ENCODE measurements around the gene HSPB9.
"Not testable (repeated sequence)": the region's sequence is repeated elsewhere in the genome, so short reads cannot be mapped to it uniquely, and the experiment has no call there.

The HSPB9 gene

DNA sequence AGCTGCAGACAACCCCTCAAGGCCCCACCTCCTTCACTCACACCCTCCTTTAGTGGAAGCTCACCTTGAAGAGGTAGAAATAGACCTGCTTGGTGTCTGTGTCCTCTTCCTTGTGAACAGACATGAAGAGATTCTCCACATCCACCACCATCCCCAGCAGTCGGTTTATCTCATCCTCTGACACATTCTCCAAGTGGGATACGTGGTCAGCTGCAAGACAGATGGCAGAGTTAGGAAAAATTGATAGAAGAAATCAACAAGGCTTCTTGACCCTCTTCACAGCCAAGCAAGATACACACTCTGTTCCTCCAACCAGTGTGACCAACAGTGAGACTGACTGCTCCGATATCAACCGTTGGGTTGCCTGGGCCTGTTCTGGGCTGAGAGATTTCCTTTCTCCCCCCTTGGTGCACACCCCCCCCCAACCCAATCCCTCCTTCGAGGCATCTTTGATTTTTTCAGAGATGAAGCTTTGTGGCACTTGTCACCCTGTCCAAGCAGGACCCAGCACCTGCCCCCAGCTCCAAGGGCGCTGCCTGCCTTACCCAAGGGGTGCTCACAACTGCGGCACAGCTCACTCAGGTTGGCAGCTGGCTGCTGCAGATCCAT lies 2.3 kb upstream of the HSPB9 start:
- DNase-seq (ENCODE audit: low read depth in 2 of 2), result no peak

GRCh38 chr17:42120770-42121769 lies 1.5 kb upstream of the HSPB9 start, which contains the start of gene KAT2A:
TSS of gene KAT2A (minus strand) at chr17:42121367. CDS start at chr17:42121304, 63 bp downstream.
- peak; percentile 42 to 62 for DNase-seq (ENCODE audit: low read depth in 2 of 2)

DNA sequence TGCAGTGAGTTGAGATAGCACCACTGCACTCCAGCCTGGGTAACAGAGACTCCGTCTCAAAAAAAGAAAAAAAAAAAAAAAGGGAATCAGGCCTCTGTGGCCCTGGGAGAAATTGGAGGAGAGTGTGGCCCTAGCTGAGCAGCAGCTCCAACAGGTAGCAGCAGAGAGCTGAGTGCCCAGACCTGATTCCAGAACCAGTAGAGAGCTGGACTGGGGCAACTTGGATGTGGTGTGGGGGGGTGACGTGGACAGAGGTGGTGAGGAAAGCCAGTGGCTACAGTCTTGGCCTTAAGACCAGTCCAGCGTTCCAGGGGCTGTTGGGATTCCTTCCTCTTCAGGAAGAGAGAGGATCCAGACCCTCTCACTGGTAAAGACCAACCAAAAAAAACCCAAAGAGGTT lies 1.7 kb downstream of the HSPB9 start:
- no peak for DNase-seq (ENCODE audit: low read depth in 2 of 2)

DNA sequence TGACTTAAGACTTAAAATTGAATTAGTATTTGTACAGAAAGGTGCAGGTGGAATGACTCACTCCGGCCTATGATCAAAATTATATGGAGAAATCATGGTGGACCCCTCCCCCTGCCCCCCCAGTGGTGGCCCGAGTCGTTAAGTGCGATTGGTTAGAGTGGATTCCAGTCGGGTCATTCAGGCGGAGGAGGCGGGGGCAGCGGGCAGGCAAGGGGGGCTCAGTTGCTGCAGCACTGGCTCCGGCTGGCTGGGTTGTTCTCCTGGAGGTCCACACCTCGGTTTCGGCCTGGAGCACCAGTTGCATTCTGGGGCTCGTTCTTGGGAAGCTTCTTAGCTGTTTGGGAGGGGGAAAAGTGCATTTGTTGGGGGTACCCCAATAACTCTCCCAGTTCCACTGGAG lies 3.0 kb downstream of the HSPB9 start:
- no peak for DNase-seq (ENCODE audit: low read depth in 2 of 2)

- DNase-seq (ENCODE audit: low read depth in 2 of 2), result no peak
Measured at GRCh38 chr17:42126836-42127235, 4.2 kb downstream of the HSPB9 start.

- DNase-seq (ENCODE audit: low read depth in 2 of 2), result no peak
Measured at GRCh38 chr17:42127414-42127813, 4.8 kb downstream of the HSPB9 start.

DNA sequence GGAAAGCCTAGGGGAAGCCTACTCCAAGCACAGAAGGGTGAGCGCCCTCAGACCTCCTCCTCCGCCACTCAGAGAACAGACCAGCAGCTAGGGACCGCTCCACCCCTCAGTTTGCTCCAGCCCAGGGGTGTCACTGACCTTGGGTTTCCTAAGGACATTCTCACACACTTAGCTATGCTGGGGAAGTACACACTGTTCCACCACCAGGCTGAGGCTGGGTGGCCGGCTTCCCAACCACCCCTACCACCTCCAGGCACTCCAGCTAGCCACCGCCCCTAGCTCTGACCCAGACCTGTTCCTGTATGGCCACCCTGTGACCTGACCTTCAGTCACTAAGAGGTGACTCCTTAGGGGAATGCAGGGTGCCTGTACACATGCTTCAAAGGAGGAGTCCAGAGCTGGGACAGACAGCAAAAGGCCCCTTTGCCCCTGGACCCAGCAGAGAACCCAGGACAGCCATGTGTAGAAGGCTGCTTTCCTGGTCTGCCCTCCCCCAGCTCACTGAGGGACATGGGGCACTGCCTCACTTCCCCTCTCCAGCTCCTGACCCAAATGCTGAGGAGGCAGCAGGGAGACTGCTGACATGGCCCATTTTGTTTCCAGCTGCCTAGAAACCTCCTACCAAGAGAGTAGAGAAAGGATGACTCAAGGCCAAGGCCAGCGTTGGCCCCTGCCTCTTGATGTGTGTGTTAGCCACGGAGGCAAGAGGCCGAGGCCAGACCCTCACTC lies 6.7 kb downstream of the HSPB9 start:
- no peak for DNase-seq (ENCODE audit: low read depth in 2 of 2)

DNA sequence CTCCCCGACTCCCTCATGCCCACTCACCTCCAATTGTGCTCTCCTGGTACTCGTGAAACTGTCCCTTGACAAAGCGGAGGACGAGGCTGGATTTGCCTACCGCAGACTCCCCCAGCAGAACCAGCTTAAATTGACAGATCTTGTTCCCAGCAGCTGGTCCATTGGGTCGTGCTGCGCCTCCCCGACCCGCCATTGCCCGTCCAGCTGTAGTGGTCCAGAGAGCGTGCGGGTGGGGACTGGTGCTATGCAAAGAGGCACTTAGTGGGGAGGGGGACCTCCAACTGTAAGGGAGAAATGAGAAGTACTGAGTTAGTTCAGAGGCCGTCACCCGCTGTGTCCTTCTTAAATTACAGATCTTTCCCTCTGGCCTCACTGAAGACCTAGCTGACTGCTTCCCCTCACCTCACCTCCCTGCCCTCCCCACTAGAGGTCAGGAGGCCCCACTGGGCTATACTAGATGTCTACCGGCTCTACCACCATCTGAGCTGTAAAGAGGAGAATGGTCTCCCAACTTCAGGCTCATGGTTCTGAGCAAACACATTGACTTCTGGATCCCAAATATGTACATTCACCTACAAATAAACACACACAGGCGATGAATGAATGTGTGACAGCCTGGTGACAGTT lies 7.8 kb downstream of the HSPB9 start:
- no peak for DNase-seq (ENCODE audit: low read depth in 2 of 2)

- DNase-seq (ENCODE audit: low read depth in 2 of 2), result no peak
Measured at GRCh38 chr17:42131232-42131631, 8.6 kb downstream of the HSPB9 start.

- no peak for DNase-seq (ENCODE audit: low read depth in 2 of 2)
Measured at GRCh38 chr17:42131981-42132432, 9.4 kb downstream of the HSPB9 start.

DNA sequence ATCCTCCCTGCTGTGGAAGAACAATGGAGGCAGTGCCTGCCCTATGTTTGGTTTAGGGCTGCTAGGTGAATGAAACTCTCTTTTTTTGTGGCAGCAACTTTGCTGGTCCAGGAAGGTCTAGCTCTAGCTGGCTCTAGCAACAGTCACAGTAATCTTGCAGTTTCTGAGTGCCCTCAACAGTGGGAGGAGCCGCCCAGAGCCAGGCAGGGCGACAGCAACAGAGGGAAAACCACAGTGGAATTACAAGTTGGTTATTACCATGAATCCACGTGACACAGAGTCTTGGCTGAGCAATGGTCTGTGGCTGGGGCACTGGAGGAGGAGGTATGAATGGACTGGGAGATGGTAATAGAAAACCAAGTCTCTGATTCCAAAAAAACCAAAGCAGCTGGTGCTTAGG lies 10.3 kb downstream of the HSPB9 start:
- DNase-seq (ENCODE audit: low read depth in 2 of 2), result no peak

- no peak for DNase-seq (ENCODE audit: low read depth in 2 of 2)
Measured at GRCh38 chr17:42133461-42134041, 10.9 kb downstream of the HSPB9 start.

- no peak for DNase-seq (ENCODE audit: low read depth in 2 of 2)
Measured at GRCh38 chr17:42135151-42135550, 12.5 kb downstream of the HSPB9 start.

DNA sequence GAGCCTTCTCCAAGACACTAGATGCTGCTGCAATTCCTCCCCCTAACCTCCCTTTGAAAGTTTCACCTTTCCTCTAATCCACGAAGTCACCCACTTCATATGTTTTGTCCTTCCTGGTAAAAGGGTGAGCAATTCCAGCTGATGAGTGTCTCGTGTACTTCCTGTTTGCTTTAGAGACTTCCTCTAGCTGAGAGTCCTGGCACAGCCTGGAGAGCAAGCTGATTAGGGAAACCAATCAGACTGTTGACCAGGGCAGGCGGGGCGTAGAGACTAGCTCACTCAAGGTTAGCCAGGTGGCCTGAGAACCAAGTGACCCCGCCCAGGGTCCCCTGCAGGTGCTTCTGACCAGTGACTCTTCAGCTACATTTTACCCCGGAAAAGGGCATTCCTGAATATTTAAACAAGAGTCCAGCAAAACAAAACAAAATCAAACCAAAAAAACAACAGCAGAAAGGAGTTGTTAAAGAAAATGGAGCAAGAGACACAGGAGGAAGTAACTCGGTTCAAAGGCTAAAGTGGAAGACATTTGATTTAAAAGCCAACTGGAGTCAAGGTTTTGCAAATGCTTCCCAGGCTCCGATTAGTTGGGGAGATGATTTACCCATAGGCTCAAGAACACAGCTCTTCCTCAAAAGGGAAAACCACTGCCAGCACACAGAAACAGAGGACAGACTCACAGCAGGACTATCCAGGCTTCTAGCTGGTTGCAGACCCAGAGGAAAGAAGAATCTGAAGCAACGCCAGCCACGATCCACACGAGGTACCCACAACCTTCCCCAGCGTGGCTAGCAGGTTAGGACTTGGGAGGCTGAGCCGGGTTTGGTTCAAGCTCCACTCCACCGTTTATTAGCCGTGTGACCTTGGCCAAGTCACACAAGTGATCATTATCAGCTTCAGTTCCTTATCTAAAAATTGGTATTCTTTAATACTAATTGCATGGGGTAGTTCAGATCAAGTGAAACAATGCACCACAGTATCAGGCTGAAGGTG lies 13.4 kb downstream of the HSPB9 start:
- no peak for DNase-seq (ENCODE audit: low read depth in 2 of 2)

DNA sequence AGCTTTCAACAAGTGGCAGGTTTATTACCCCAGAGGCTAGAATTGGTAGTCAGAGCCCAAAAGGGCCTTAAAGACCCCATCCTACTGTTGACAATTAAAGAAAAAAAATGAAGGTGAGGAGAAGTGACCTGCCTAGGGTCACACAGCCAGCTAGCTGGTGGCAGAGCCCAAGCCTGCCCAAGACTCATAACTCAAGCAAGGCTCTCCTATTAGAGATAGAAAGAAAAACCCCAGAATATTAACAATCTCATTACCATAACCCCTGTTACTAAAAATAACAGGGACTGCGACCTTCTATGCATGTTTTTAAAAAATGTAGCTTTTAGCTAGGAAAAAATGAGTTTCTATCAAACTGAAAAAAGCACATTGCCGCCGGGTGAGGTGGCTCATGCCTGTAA lies 14.0 kb downstream of the HSPB9 start:
- no peak for DNase-seq (ENCODE audit: low read depth in 2 of 2)

- no peak for DNase-seq (ENCODE audit: low read depth in 2 of 2)
Measured at GRCh38 chr17:42138749-42139492, 16.3 kb downstream of the HSPB9 start.

DNA sequence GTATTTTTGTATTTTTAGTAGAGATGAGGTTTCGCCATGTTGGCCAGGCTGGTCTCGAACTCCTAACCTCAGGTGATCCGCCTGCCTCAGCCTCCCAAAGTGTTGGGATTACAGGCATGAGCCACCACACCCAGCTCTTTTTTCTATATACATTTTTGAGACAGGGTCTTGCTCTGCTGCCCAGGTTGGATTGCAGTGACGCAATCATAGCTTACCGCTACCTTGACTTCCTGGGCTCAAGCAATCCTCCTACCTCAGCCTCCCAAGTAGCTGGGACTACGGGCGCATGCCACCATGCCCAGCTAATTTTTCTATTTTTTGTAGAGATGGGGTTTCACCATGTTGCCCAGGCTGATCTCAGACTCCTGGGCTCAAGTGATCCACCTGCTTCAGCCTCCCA lies 18.1 kb downstream of the HSPB9 start:
- not testable (repeated sequence) for DNase-seq (ENCODE audit: low read depth in 2 of 2)

- no peak for DNase-seq (ENCODE audit: low read depth in 2 of 2)
Measured at GRCh38 chr17:42141382-42141781, 18.8 kb downstream of the HSPB9 start.

- no peak for DNase-seq (ENCODE audit: low read depth in 2 of 2)
Measured at GRCh38 chr17:42142371-42142896, 19.8 kb downstream of the HSPB9 start.
